HCT116 (cell line): Measurements from ENCODE around the gene ZNF20. TPM values are rescaled to one million over a fixed set of nuclear protein-coding genes. Genes with fewer than 3 reads are reported as not detected.

Experiments used
- total RNA-seq: library from RNA; stranded (reverse); gene quantifications from one replicate; pipeline ENCODE4 v1.2.1, GENCODE V29; 2021; ENCODE audit not compliant: unreplicated experiment

The ZNF20 gene
- total RNA-seq, 1 experiment from 2014 or later, result 1.0 TPM

Other genes starting within 250 kb of the ZNF20 start
- 9.3 TPM for gene ZNF700, start 215.2 kb downstream of the ZNF20 start, total RNA-seq
- not detected for gene ZNF763, start 175.3 kb downstream of the ZNF20 start, total RNA-seq
- gene ZNF433, start 104.7 kb downstream of the ZNF20 start, total RNA-seq, result not detected
- not detected for gene ZNF878, start 87.4 kb downstream of the ZNF20 start, total RNA-seq
- gene ZNF844, start 75.6 kb downstream of the ZNF20 start, total RNA-seq, result not detected
- not detected for gene ZNF625, start 16.4 kb upstream of the ZNF20 start, total RNA-seq
- 4.0 TPM for gene ZNF136, start 22.7 kb upstream of the ZNF20 start, total RNA-seq
- gene ZNF44, start 154.5 kb upstream of the ZNF20 start, total RNA-seq, result 3.6 TPM
- not detected for gene ZNF563, start 193.3 kb upstream of the ZNF20 start, total RNA-seq
- gene ZNF442, start 225.3 kb upstream of the ZNF20 start, total RNA-seq, result not detected